HEK293T (cell line): ENCODE results near the gene UQCRQ.

ENCODE experiments used
- BHLHE40 ChIP-seq: fragments of 450-650 bp; IDR thresholded peaks from 2 replicates; pipeline ENCODE4 v1.6.1; 2016; ENCODE audit warnings: mild to moderate bottlenecking, moderate library complexity, borderline replicate concordance
- ELF4 ChIP-seq: fragments of 450-650 bp; IDR thresholded peaks from 2 replicates; pipeline ENCODE4 v1.6.1; 2017; ENCODE audit warnings: antibody characterized with exemption
- FOXA1 ChIP-seq: fragments of 450-650 bp; IDR thresholded peaks from 2 replicates; pipeline ENCODE4 v1.6.1; 2016; ENCODE audit warnings: mild to moderate bottlenecking
- HDGF ChIP-seq: fragments of 450-650 bp; IDR thresholded peaks from 2 replicates; pipeline ENCODE4 v1.6.1; 2017; ENCODE audit warnings: antibody characterized with exemption, borderline replicate concordance
- NFRKB ChIP-seq: fragments of 450-650 bp; IDR thresholded peaks from 2 replicates; pipeline ENCODE4 v1.6.1; 2016; ENCODE audit warnings: mild to moderate bottlenecking, moderate library complexity
- SP1 ChIP-seq: fragments of 450-650 bp; IDR thresholded peaks from 2 replicates; pipeline ENCODE4 v1.6.1; 2017
- TARDBP ChIP-seq: fragments of 450-650 bp; IDR thresholded peaks from 2 replicates; pipeline ENCODE4 v1.6.1; 2016

- TF ChIP-seq SP1 (no peak), ELF4 (no peak), BHLHE40 (no peak), TARDBP (no peak), FOXA1 (no peak), NFRKB (no peak), HDGF (no peak)
Measured at GRCh38 chr5:132883261-132883834, 16.9 kb downstream of the UQCRQ start.
